IMR-90 (cell line): ENCODE measurements around the gene DCUN1D1. TPM values are rescaled to one million over a fixed set of nuclear protein-coding genes. Genes with fewer than 3 reads are reported as not detected.
A peak's percentile ranks its signal among the peaks of the same experiment; 100 is the strongest.

Source experiments
- ATAC-seq: fragments of 200-7000 bp; cut with Tn5 transposase; 2 replicates; pipeline ENCODE4 v1.9.1; 2020; ENCODE audit warnings: low read depth, mild to moderate bottlenecking, moderate library complexity
- BruUV-seq: library from RNA; stranded (reverse); fragments of 400-500 nt; replicated peaks from 2 replicates; lab custom pipeline; 2021; lab: Mats Ljungman, UMichigan
- CTCF ChIA-PET: fragments of 300-600 bp; formaldehyde crosslinking; extraction: SDS; loops from one replicate; lab custom pipeline; 2021; ENCODE audit warnings: antibody characterized with exemption; lab: Yijun Ruan, JAX
- POLR2A ChIA-PET: fragments of 300-600 bp; sonication (Branson Sonifier 250); formaldehyde crosslinking; loops from one replicate; lab custom pipeline; 2022; ENCODE audit warnings: antibody characterized with exemption; ENCODE audit not compliant: unreplicated experiment; lab: Charles Lee
- DNase-seq: peaks from one replicate; pipeline ENCODE4 v3.0.0; 2013
- H2AFZ ChIP-seq: replicated peaks from 2 replicates; pipeline ENCODE3; 2013; ENCODE audit warnings: low read length, mild to moderate bottlenecking; ENCODE audit not compliant: poor library complexity
- H2AK5ac ChIP-seq: 2 replicates; pipeline ENCODE4 v1.6.1; 2013; ENCODE audit warnings: low read depth, low read length, inconsistent platforms
- H2AK9ac ChIP-seq: replicated peaks from 2 replicates; pipeline ENCODE3; 2013; ENCODE audit warnings: mild to moderate bottlenecking, low read depth, low read length, moderate library complexity; ENCODE audit not compliant: poor library complexity
- H2BK120ac ChIP-seq: 2 replicates; pipeline ENCODE4 v1.6.1; 2013; ENCODE audit warnings: low read depth, low read length, inconsistent platforms
- H2BK15ac ChIP-seq: 3 replicates; pipeline ENCODE4 v1.6.1; 2013; ENCODE audit warnings: low read depth, low read length, inconsistent platforms
- H2BK20ac ChIP-seq: 2 replicates; pipeline ENCODE4 v1.6.1; 2013; ENCODE audit warnings: low read depth, mild to moderate bottlenecking, inconsistent platforms, low read length, moderate library complexity
- H2BK5ac ChIP-seq: 2 replicates; pipeline ENCODE4 v1.6.1; 2013; ENCODE audit warnings: mild to moderate bottlenecking, low read depth, low read length, inconsistent platforms; ENCODE audit not compliant: poor library complexity, severe bottlenecking
- H3K14ac ChIP-seq: replicated peaks from 2 replicates; pipeline ENCODE4 v1.6.1; 2013; ENCODE audit warnings: low read depth, low read length, inconsistent platforms
- H3K18ac ChIP-seq: 2 replicates; pipeline ENCODE4 v1.6.1; 2013; ENCODE audit warnings: low read depth, low read length, control low read depth
- H3K23ac ChIP-seq: 2 replicates; pipeline ENCODE4 v1.6.1; 2013; ENCODE audit warnings: low read depth, low read length, inconsistent platforms
- H3K27ac ChIP-seq: 2 replicates; pipeline ENCODE4 v1.5.1; 2013; ENCODE audit warnings: mild to moderate bottlenecking, control low read depth, low read length; ENCODE audit not compliant: insufficient read depth
- H3K27me3 ChIP-seq: 2 replicates; pipeline ENCODE4 v1.6.1; 2013; ENCODE audit warnings: low read length; ENCODE audit not compliant: control insufficient read depth, insufficient read depth
- H3K36me3 ChIP-seq: 2 replicates; pipeline ENCODE4 v1.6.1; 2013; ENCODE audit warnings: low read length, mixed read lengths; ENCODE audit not compliant: control insufficient read depth, insufficient read depth
- H3K4ac ChIP-seq: 2 replicates; pipeline ENCODE4 v1.6.1; 2013; ENCODE audit warnings: low read depth, low read length, inconsistent platforms
- H3K4me1 ChIP-seq: 2 replicates; pipeline ENCODE4 v1.6.1; 2013; ENCODE audit warnings: low read length, mixed read lengths; ENCODE audit not compliant: control insufficient read depth, insufficient read depth
- H3K4me2 ChIP-seq: 2 replicates; pipeline ENCODE4 v1.6.1; 2013; ENCODE audit warnings: low read depth, mild to moderate bottlenecking, control low read depth, low read length, moderate library complexity
- H3K4me3 ChIP-seq: 2 replicates; pipeline ENCODE4 v1.5.1; 2013; ENCODE audit warnings: low read depth, mild to moderate bottlenecking, control low read depth, low read length, moderate library complexity; ENCODE audit not compliant: insufficient read depth
- H3K56ac ChIP-seq: 2 replicates; pipeline ENCODE4 v1.6.1; 2013; ENCODE audit warnings: low read length, inconsistent platforms; ENCODE audit not compliant: insufficient read depth; ENCODE audit errors: extremely low read depth
- H3K79me1 ChIP-seq, 2 experiments: 2 replicates each; pipeline ENCODE4 v1.6.1; 2013; ENCODE audit warnings: low read length in 2 of 2, inconsistent platforms in 1 of 2, low read depth in 1 of 2
- H3K9ac ChIP-seq: 2 replicates; pipeline ENCODE4 v1.6.1; 2013; ENCODE audit warnings: low read depth, low read length, control low read depth
- H3K9me1 ChIP-seq: 2 replicates; pipeline ENCODE4 v1.6.1; 2013; ENCODE audit warnings: low read length, inconsistent platforms; ENCODE audit not compliant: insufficient read depth
- H3K9me3 ChIP-seq: 2 replicates; pipeline ENCODE4 v1.6.1; 2013; ENCODE audit warnings: low read length; ENCODE audit not compliant: control insufficient read depth, insufficient read depth
- H4K20me1 ChIP-seq: 2 replicates; pipeline ENCODE4 v1.6.1; 2013; ENCODE audit warnings: low read length, inconsistent platforms; ENCODE audit not compliant: insufficient read depth
- H4K5ac ChIP-seq: 2 replicates; pipeline ENCODE4 v1.6.1; 2013; ENCODE audit warnings: mild to moderate bottlenecking, low read depth, low read length, control low read depth
- H4K8ac ChIP-seq, 2 experiments: 2 replicates each; pipeline ENCODE4 v1.6.1; 2013; ENCODE audit warnings: low read depth in 2 of 2, low read length in 2 of 2, control low read depth in 1 of 2, inconsistent platforms in 1 of 2
- H4K91ac ChIP-seq: 2 replicates; pipeline ENCODE4 v1.6.1; 2013; ENCODE audit warnings: low read depth, low read length, inconsistent platforms; ENCODE audit not compliant: insufficient read depth
- BHLHE40 ChIP-seq: fragments of 150-350 bp; IDR thresholded peaks from 2 replicates; pipeline ENCODE4 v1.6.1; 2016; ENCODE audit warnings: mild to moderate bottlenecking, low read depth, low read length
- MXI1 ChIP-seq: IDR thresholded peaks from 2 replicates; pipeline ENCODE4 v1.6.1; 2012; ENCODE audit warnings: low read depth, mild to moderate bottlenecking, low read length, moderate library complexity, borderline replicate concordance
- POLR2A ChIP-seq: IDR thresholded peaks from 2 replicates; pipeline ENCODE4 v1.6.1; 2012; ENCODE audit warnings: mild to moderate bottlenecking, low read depth, low read length
- SMC3 ChIP-seq: fragments of 150-350 bp; IDR thresholded peaks from 2 replicates; pipeline ENCODE4 v1.6.1; 2016; ENCODE audit warnings: low read depth, mild to moderate bottlenecking, antibody characterized with exemption, low read length, moderate library complexity
- dilution Hi-C: fragments of 300-500 bp; cut with HindIII; formaldehyde crosslinking; loops from one replicate; pipeline ENCODE4 v1.14.3; 2018; ENCODE audit warnings: low sequenced_read_pairs; ENCODE audit not compliant: unreplicated experiment
- in situ Hi-C: fragments of 300-500 bp; cut with MboI; formaldehyde crosslinking; loops from 3 replicates; pipeline ENCODE4 v1.14.3; 2019; ENCODE audit warnings: low sequenced_read_pairs, inconsistent platforms, mixed read lengths
- intact Hi-C: fragments of 100-400 bp; cut with micrococcal nuclease; formaldehyde crosslinking; loops from 2 replicates; pipeline ENCODE4 v1.10.0; 2022
- polyA plus RNA-seq, 3 experiments: library from polyadenylated mRNA; depleted of rRNA; stranded (reverse); fragments of >200 nt; gene quantifications; 2 replicates each; pipeline ENCODE4 v1.2.3, GENCODE V29; 2012; ENCODE audit warnings: low replicate concordance in 1 of 3
- total RNA-seq: library from RNA; depleted of rRNA; stranded (reverse); fragments of >200 nt; gene quantifications from 2 replicates; pipeline ENCODE4 v1.2.3, GENCODE V29; 2012
- TF ChIP-seq, protein P1 (sequence below): conservative IDR thresholded peaks from 2 replicates; pipeline ENCODE4 v1.5.1; 2012; ENCODE audit warnings: mild to moderate bottlenecking, low read depth, low read length, improper control_type of control experiment

Gene DCUN1D1
- total and polyA plus RNA-seq, 2 of the 4 experiments (the other 2 are of a cell fraction): 12.5 to 17.7 TPM

DNA sequence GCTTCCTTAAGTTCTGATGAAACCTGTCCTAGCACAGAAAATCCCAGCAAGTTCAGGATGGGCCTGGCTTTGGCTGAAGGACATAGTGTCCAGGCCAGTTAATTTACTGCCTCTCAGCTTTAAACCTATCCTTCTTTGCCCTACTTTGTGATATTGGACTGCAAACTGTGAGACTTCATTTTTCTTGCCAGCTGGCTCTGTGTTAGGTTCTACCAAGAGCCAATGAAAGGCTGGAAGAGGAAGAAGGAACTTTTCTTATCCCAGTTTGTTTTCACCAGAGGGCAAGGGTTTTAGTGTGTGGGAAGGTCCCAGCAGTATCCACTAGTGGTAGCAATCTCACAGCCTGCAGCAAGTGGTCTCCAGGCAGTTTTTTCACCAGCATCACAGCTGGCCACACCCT, 18.2 kb downstream of the DCUN1D1 start:
- CTCF ChIA-PET: no interaction called here

More for the DNA sequence above, 18.2 kb downstream of the DCUN1D1 start:
- POLR2A ChIA-PET: no interaction called here
- no peak overlapping the region for H3K14ac ChIP-seq
- H3K27ac ChIP-seq: no peak overlapping the region
- no peak overlapping the region for H3K18ac ChIP-seq
- H3K9me3 ChIP-seq: no peaks in the 10 kb centered on the region
- no peak overlapping the region for H3K23ac ChIP-seq
- no TSS peak for BruUV-seq
- H4K91ac ChIP-seq: no peak overlapping the region
- H4K8ac ChIP-seq: no peak overlapping the region
- peak overlapping the region; percentile 46 for H2AK9ac ChIP-seq
- H2BK5ac ChIP-seq: no peak overlapping the region
- H3K36me3 ChIP-seq: peaks cover 10% of the 10 kb centered on the region; the same call in 1 of the 2 replicates
- peaks cover 5 to 26% of the 10 kb centered on the region in 2 experiments; a peak in 3 of 4 replicates for H3K79me1 ChIP-seq
- no peak overlapping the region for H2BK15ac ChIP-seq
- no peak for TF ChIP-seq MXI1
- TF ChIP-seq, protein P1, sequence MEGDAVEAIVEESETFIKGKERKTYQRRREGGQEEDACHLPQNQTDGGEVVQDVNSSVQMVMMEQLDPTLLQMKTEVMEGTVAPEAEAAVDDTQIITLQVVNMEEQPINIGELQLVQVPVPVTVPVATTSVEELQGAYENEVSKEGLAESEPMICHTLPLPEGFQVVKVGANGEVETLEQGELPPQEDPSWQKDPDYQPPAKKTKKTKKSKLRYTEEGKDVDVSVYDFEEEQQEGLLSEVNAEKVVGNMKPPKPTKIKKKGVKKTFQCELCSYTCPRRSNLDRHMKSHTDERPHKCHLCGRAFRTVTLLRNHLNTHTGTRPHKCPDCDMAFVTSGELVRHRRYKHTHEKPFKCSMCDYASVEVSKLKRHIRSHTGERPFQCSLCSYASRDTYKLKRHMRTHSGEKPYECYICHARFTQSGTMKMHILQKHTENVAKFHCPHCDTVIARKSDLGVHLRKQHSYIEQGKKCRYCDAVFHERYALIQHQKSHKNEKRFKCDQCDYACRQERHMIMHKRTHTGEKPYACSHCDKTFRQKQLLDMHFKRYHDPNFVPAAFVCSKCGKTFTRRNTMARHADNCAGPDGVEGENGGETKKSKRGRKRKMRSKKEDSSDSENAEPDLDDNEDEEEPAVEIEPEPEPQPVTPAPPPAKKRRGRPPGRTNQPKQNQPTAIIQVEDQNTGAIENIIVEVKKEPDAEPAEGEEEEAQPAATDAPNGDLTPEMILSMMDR: no peak
- no peak for TF ChIP-seq BHLHE40
- TF ChIP-seq POLR2A: no peak
- no peak for TF ChIP-seq SMC3
- H3K4me1 ChIP-seq: peaks cover 5% of the 10 kb centered on the region
- H3K56ac ChIP-seq: no peak overlapping the region
- peaks cover 3% of the 10 kb centered on the region for H4K20me1 ChIP-seq
- no peak overlapping the region for H2AFZ ChIP-seq
- intact Hi-C loops (no loop called here), dilution Hi-C loops (no loop called here), in situ Hi-C loops (no loop called here)
- H3K4me3 ChIP-seq: no peak overlapping the region
- H3K9ac ChIP-seq: no peak overlapping the region
- no peaks in the 10 kb centered on the region; the same call in none of the 2 replicates for H3K9me1 ChIP-seq
- H3K4ac ChIP-seq: no peak overlapping the region
- H2BK120ac ChIP-seq: no peak overlapping the region
- DNase-seq (no peak), ATAC-seq (peak; percentile 17; the same call in 1 of the 2 replicates)
- H3K4me2 ChIP-seq: no peak overlapping the region
- H3K27me3 ChIP-seq: no peaks in the 10 kb centered on the region
- no peak overlapping the region for H2AK5ac ChIP-seq
- H2BK20ac ChIP-seq: no peak overlapping the region
- no peak overlapping the region for H4K5ac ChIP-seq
